Vagina (tissue), 2 donors: ENCODE measurements around the gene TNS1. TPM values are rescaled to one million over a fixed set of nuclear protein-coding genes. Genes with fewer than 3 reads are reported as not detected.
"Not testable (repeated sequence)": the region's sequence is repeated elsewhere in the genome, so short reads cannot be mapped to it uniquely, and the experiment has no call there.

Experiments
- DNase-seq, 2 donors: peaks; one replicate each; pipeline ENCODE4 v3.0.0-alpha.2; 2017; ENCODE audit errors: extremely low spot score in 2 of 2
- H3K27ac ChIP-seq: fragments of 200-600 bp; sonication (generic); one replicate; pipeline ENCODE4 v1.5.1; 2019
- H3K27me3 ChIP-seq: fragments of 200-600 bp; sonication (generic); one replicate; pipeline ENCODE4 v1.5.1; 2019
- H3K36me3 ChIP-seq, 2 donors: fragments of 200-600 bp; sonication (generic); one replicate each; pipeline ENCODE4 v1.5.1; 2017 to 2019
- H3K4me1 ChIP-seq: fragments of 200-600 bp; sonication (generic); one replicate; pipeline ENCODE4 v1.5.1; 2019
- H3K4me3 ChIP-seq, 2 donors: fragments of 200-600 bp; sonication (generic); 1 replicate in 1 of 2; 2 replicates in 1 of 2; pipeline ENCODE4 v1.5.1; 2016 to 2019
- H3K9me3 ChIP-seq: fragments of 200-600 bp; sonication (generic); one replicate; pipeline ENCODE4 v1.5.1; 2019
- POLR2A ChIP-seq, 2 donors: fragments of 450-650 bp; IDR thresholded peaks; one replicate each; pipeline ENCODE4 v1.6.1; 2017; ENCODE audit warnings: antibody characterized with exemption in 2 of 2, mild to moderate bottlenecking in 2 of 2, moderate library complexity in 2 of 2
- POLR2AphosphoS5 ChIP-seq, 2 donors: sonication (generic); formaldehyde crosslinking; IDR thresholded peaks; one replicate each; pipeline ENCODE4 v1.9.0; 2017; ENCODE audit warnings: antibody characterized with exemption in 2 of 2, mild to moderate bottlenecking in 2 of 2, low read depth in 1 of 2; ENCODE audit not compliant: insufficient read depth in 1 of 2
- intact Hi-C: fragments of 100-400 bp; cut with DNase I; formaldehyde crosslinking; loops from one replicate; pipeline ENCODE4 v1.15.1; 2023
- total RNA-seq: library from RNA; depleted of rRNA; stranded (reverse); fragments of >200 nt; gene quantifications from one replicate; pipeline ENCODE4 v1.2.3, GENCODE V29; 2016
- TF ChIP-seq, protein P1 (sequence below), 3 experiments: fragments of 450-650 bp in 2 of 3; fragments of 200-600 bp in 1 of 3; sonication (generic) in 1 of 3; IDR thresholded peaks; one replicate each; pipeline ENCODE4 v1.5.1; 2017 to 2019; ENCODE audit warnings: antibody characterized with exemption in 3 of 3, mild to moderate bottlenecking in 2 of 3, moderate library complexity in 2 of 3

Gene TNS1
- total RNA-seq, 1 donor from 2014 or later: 216 TPM

DNA sequence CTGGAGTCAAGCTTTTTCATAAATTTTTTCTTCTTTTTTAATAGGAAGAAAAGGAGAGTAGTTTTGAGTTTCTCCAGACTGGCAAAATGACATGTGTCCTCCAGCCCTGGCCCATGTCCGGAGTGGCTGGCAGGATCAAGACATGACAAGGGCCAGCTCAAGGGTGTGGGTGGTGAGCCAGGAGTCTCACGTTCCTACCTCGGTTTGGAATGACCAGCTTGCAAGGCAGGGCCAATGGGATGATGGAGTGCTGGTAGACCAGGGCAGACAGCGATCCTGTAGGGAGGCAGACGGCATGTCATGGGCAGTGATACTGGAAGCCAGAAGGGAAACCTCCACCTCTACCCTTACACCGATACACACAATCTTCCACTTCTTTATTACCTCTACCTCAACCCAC lies 190.6 kb downstream of the TNS1 start:
- H3K36me3 ChIP-seq: peaks cover 3 to 89% of the 10 kb centered on the region in 2 donors
- H3K9me3 ChIP-seq: no peaks in the 10 kb centered on the region
- H3K4me1 ChIP-seq: peaks cover 15% of the 10 kb centered on the region
- DNase-seq: no peak
- TF ChIP-seq POLR2AphosphoS5 (IDR thresholded peaks at IDR 0.05; ENCODE audit: insufficient read depth in 1 of 2, low read depth in 1 of 2) (no peak), POLR2A (IDR thresholded peaks at IDR 0.05) (no peak)
- TF ChIP-seq, protein P1, sequence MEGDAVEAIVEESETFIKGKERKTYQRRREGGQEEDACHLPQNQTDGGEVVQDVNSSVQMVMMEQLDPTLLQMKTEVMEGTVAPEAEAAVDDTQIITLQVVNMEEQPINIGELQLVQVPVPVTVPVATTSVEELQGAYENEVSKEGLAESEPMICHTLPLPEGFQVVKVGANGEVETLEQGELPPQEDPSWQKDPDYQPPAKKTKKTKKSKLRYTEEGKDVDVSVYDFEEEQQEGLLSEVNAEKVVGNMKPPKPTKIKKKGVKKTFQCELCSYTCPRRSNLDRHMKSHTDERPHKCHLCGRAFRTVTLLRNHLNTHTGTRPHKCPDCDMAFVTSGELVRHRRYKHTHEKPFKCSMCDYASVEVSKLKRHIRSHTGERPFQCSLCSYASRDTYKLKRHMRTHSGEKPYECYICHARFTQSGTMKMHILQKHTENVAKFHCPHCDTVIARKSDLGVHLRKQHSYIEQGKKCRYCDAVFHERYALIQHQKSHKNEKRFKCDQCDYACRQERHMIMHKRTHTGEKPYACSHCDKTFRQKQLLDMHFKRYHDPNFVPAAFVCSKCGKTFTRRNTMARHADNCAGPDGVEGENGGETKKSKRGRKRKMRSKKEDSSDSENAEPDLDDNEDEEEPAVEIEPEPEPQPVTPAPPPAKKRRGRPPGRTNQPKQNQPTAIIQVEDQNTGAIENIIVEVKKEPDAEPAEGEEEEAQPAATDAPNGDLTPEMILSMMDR (IDR thresholded peaks at IDR 0.05): no peak
- no peaks in the 10 kb centered on the region for H3K27me3 ChIP-seq
- H3K27ac ChIP-seq: no peak overlapping the region
- intact Hi-C loops: no loop called here
- H3K4me3 ChIP-seq: no peak overlapping the region

DNA sequence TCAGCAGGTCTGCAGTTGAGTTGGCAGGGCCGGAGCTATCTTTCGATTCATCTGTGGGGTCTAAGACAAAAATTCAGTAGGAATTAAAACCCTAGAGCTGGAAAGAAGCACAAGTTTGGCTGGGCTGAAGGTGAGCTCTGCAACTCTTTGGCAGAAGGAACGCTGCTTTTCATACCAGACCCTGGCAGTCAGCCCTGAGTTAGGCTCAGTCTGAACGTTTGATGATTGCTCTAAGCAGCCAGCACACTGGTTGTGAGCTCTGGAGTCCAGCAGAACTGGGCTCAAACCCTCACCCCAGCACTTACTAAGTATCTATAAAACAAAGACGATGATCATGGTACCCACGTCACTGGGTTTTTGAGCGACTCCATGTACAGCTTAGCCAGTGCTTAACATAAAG lies 192.5 kb downstream of the TNS1 start:
- Histone ChIP-seq H3K4me3 (no peak overlapping the region), H3K9me3 (no peaks in the 10 kb centered on the region), H3K27me3 (no peaks in the 10 kb centered on the region), H3K27ac (no peak overlapping the region), H3K36me3 (peaks cover 3 to 75% of the 10 kb centered on the region in 2 donors), H3K4me1 (peaks cover 13% of the 10 kb centered on the region)
- no peak for DNase-seq
- intact Hi-C loops: no loop called here
- TF ChIP-seq POLR2AphosphoS5 (IDR thresholded peaks at IDR 0.05; ENCODE audit: insufficient read depth in 1 of 2, low read depth in 1 of 2) (no peak), POLR2A (IDR thresholded peaks at IDR 0.05) (no peak)
- TF ChIP-seq, protein P1 (IDR thresholded peaks at IDR 0.05): no peak

DNA sequence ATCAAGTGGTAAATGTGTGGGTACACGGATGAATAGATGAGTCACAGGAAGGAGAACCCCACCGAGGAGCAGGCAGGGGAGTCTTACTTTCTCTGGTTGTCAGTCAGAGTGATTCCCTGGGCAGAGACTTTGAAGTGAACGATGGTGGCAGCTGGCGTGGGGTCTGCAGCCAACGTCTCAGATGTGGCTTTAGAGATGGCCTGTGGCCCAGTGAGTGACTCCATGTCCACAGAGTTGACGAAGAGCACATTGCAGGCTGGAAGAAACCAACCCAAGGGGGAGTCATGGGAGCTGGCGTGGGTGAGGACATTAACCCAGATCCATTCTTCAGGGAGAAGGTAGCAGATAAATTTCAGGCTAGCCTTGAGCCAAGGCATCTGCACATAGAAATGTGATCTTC lies 193.1 kb downstream of the TNS1 start:
- Histone ChIP-seq H3K4me3 (no peak overlapping the region), H3K27me3 (no peaks in the 10 kb centered on the region), H3K9me3 (no peaks in the 10 kb centered on the region), H3K27ac (no peak overlapping the region), H3K36me3 (peaks cover 3 to 70% of the 10 kb centered on the region in 2 donors), H3K4me1 (peaks cover 19% of the 10 kb centered on the region)
- intact Hi-C loops: no loop called here
- TF ChIP-seq POLR2A (IDR thresholded peaks at IDR 0.05) (no peak), POLR2AphosphoS5 (IDR thresholded peaks at IDR 0.05; ENCODE audit: insufficient read depth in 1 of 2, low read depth in 1 of 2) (no peak)
- TF ChIP-seq, protein P1 (IDR thresholded peaks at IDR 0.05): no peak
- DNase-seq: no peak

DNA sequence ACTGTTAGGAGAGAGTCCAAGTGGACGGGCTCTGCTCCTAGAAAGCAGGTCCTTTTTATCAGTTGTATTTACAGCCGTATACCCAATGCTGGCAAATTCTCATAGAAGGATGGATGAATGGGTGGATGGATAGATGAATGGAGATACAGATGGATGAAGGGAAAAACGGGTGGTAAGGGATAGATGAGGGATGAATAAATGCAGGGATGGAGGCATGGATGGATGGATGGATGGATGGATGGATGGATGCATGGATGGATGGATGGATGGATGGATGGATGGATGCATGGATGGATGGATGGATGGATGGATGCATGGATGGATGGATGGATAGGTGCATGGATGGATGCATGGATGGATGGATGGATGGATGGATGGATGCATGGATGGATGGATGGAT lies 193.8 kb downstream of the TNS1 start:
- intact Hi-C loops: not testable (repeated sequence)

DNA sequence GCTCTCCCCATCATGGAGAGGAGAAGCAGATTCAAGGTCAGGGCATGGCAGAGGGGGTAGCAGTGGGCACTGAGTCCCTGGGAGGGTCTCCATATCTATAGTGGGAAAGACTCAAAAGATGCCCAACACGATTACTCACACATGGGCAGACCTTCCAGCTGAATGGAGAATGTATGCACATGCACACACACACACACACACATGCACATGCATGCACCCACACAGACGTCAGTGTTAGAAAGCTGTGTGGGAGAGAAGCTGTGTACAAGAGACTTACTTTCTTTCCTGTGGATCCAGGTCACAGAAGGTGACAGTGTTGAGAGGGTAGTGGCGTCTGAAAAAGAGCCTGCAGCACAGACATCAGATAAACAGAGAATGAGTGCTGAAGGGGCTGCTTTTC lies 194.5 kb downstream of the TNS1 start:
- intact Hi-C loops: no loop called here
- peaks cover 3 to 68% of the 10 kb centered on the region in 2 donors for H3K36me3 ChIP-seq
- no peak for DNase-seq

More for the DNA sequence above, 193.8 kb downstream of the TNS1 start:
- H3K27me3 ChIP-seq, H3K4me3 ChIP-seq, H3K9me3 ChIP-seq, DNase-seq, H3K27ac ChIP-seq: not testable (repeated sequence)
- peaks cover 23% of the 10 kb centered on the region for H3K4me1 ChIP-seq
- peaks cover 3 to 68% of the 10 kb centered on the region in 2 donors for H3K36me3 ChIP-seq

More for the DNA sequence above, 194.5 kb downstream of the TNS1 start:
- TF ChIP-seq, protein P1 (IDR thresholded peaks at IDR 0.05): no peak
- TF ChIP-seq POLR2AphosphoS5 (IDR thresholded peaks at IDR 0.05; ENCODE audit: insufficient read depth in 1 of 2, low read depth in 1 of 2): no peak
- no peak for TF ChIP-seq POLR2A (IDR thresholded peaks at IDR 0.05)
- Histone ChIP-seq H3K27ac (no peak overlapping the region), H3K4me1 (peaks cover 24% of the 10 kb centered on the region), H3K9me3 (no peaks in the 10 kb centered on the region), H3K27me3 (no peaks in the 10 kb centered on the region), H3K4me3 (no peak overlapping the region)
